Stimulated activated CD4-positive, alpha-beta T cell treated with anti-CD3 and anti-CD28 coated beads, Interleukin-12 subunit alpha, Interleukin-12 subunit beta, amount 100 ng/mL, for 24 hours (primary cell): ENCODE data around the gene RTN4.

Experiments used
- DNase-seq, 2 experiments: peaks; one replicate each; pipeline ENCODE4 v3.0.0-alpha.2; 2020; ENCODE audit warnings: low read depth in 2 of 2

Gene RTN4

DNA sequence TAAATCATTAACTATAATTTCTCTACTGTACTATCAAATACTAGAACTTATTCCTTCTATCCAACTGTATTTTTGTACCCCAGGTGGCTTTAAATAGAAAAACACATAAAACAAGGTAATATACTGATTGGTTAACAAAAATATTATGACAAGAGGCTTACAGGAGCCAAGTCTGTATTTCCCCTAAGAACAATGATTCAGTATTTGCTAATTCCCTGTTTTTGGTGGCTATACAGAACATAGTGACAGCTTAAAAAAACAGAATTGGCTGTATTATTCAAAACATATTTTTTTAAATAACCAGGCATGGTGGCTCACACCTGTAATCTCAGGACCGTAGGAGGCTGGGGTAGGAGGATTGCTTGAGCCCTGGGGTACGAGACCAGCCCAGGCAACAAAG, 16.3 kb downstream of the RTN4 start:
- no peak for DNase-seq

DNA sequence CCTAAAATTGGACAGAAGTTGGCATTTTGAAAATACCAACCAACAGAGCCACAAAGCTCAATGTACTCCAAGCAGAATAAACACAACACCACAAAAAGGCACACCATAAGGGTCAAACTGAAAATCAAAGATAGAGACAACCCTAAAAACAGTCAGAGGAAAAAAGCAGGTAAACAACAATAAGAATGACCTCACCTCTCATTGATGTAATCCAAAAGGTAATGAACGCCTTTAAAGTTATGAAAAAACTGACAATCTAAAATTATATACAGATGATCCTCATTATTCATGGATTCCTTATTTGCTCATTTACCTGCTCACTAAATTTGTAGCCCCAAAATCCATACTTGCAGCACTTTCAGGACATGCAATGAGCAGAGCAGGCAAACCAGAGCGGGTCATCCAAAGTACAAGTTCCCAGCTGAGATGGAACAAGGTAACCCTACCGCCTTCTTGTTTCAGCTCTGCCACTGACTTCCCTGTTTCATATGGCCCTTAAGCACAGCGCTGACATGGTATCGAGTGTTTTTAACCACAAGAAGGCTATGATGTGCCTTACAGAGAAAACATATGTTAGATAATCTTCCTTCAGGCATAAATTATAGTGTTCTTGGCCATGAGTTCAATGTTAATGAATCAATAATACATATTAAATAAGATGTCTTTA, 17.0 kb downstream of the RTN4 start:
- DNase-seq: no peak

- no peak for DNase-seq
Observed at GRCh38 chr2:55031505-55031904, 18.7 kb downstream of the RTN4 start.

DNA sequence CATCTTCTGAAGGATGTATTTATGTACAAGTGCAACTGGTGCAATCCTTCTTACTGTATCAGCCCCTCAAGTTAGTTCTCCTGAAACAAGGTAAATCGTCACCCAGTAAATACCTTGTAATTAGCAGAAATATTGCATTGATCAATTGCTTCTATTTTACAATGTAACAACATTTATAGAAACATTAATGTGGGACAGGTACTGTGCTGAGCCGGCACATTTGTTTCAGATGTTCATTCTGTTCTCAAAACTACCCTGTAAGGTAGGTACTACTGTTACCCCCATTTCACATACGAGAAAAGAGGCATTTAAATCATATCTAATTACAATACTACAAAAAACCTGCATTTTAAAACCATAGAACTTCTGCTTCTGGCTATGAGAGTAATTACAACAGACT, 19.5 kb downstream of the RTN4 start:
- no peak for DNase-seq

- DNase-seq: no peak
Observed at GRCh38 chr2:55029098-55029497, 21.2 kb downstream of the RTN4 start.

GRCh38 chr2:55027226-55027625, 23.0 kb downstream of the RTN4 start:
- DNase-seq: no peak

DNA sequence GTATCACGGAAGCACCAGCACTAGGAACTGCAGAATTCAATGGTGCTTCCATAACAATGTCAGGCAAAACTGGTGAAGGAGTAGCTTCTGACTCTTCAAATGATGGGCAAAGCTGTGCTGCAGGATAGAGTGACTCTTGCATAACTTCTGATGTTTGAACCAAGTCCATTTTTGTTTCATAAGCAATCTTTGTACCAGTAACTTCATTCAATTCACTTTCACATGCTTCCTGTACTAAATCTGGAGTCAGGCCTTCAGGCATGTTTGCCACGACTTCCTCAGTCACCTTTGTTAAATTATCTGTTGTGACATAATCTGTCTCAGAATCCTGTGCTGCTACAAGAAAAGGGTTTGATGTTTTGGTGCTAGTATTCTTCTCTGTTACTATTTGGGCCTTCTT, 24.0 kb downstream of the RTN4 start:
- no peak for DNase-seq

GRCh38 chr2:55025627-55026026, 24.6 kb downstream of the RTN4 start:
- DNase-seq: no peak

DNA sequence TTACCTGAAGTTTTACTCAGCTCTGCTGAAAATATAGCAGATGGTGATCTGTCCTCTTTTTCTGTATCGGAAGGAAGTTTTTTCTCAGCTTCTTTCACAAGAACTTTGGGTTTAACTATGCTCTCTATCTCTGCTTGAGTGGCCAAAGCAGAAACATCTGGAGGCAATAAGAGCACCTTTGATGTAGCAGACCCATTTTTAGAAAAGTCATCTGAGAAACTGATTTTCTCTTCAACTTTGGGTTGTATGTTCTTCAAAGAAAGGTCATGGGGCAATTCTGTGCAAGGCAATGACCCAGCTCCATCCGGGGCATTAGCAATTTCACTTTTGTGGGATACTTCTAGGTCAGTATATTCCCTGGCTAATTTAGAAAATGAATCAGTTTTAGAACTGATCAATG, 25.2 kb downstream of the RTN4 start:
- no peak for DNase-seq

- no peak for DNase-seq
Observed at GRCh38 chr2:55022476-55022875, 27.8 kb downstream of the RTN4 start.

DNA sequence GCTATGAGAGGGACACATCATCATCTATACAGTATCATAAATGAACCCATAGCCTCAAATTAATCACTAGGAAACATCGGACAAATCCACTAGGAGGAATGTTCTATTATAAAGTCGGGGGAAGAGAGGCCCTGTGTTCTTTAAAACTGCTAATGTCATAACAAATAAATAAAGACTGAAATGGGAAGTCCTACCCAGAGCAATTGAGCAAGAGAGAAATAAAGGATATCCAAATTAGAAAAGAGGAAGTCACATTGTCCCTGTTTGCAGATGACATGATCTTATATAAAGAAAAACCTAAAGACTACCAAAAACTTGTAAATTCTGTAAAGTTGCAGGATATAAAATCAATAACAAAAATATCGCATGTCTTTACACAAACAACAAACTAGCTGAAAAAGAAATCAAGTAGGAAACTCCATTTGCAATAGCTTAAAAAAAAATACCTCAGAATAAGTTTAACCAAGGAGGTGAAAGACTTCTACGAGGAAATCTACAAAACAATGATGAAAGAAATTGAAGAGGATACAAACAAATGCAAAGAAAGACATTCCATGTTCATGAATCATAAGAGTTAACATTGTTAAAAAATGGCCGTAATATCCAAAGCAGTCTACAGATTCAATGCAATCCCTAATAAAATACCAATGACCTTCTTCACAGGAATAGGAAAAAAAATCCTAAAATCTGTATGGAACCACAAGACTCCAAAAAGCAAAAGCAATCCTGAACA, 30.6 kb downstream of the RTN4 start:
- no peak for DNase-seq

GRCh38 chr2:55018619-55019018, 31.6 kb downstream of the RTN4 start:
- no peak for DNase-seq

GRCh38 chr2:55017880-55018279, 32.4 kb downstream of the RTN4 start:
- no peak for DNase-seq

GRCh38 chr2:55017428-55017827, 32.8 kb downstream of the RTN4 start:
- DNase-seq: no peak

- no peak for DNase-seq
Observed at GRCh38 chr2:55014962-55015939, 35.0 kb downstream of the RTN4 start.

- DNase-seq: no peak
Observed at GRCh38 chr2:55013936-55014335, 36.3 kb downstream of the RTN4 start.

- no peak for DNase-seq
Observed at GRCh38 chr2:55012672-55013484, 37.4 kb downstream of the RTN4 start.

DNA sequence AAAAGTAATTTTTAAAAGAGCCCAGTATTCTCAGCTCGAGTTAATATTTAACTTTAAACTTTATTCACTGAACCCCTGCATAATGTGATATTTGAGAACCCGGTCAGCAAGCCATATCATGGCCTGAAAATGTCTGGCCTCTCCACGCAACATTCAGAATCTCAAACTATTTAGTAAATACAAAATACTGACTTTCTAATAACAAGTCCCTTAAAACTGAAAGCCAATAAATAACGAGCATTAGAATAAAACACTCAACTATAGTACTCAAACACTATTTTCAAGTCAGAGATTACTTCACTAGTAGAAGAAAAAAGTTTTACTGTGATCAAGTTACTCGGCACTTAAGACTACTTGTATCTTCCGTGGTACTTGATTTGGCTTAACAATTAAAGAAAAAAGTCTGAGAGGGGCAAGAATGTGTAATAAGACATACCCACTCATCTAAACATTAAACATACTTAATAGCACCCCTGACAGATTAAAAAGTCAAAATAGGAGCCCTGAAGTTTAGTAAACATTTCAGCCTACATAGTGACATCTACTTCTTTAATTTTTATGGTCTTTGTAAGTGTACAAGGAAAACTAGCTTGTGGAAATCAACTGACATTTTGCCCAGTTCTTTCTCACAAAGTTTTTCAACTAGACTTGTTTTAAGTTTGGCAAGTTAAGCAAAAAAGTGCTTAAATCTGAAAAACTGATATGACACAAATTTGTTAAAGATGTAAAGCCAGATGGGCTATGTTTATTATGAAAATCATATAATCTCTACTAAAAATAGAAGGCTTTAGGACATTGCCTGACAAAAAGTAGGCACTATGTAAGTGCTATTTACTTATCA, 38.2 kb downstream of the RTN4 start:
- DNase-seq: no peak

DNA sequence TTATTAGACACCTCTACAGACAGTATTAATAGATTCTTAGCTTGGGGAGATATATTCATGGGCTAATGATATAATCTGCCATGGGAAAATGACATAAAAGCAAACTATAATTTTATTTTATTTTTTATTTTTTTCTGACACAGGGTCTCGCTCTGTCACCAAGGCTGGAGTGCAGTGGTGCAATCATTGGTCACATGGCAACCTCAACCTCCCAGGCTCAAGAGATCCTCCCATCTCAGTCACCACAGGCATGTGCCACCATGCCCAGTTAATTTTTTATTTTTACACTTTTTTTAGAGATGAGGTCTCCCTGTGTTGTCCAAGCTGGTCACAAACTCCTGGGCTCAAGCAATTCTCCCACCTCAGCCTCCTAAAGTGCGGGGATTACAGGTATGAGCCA, 39.3 kb downstream of the RTN4 start:
- no peak for DNase-seq

GRCh38 chr2:55010149-55010591, 40.1 kb downstream of the RTN4 start:
- peak in 1 of 2 experiments; percentile 5 for DNase-seq
